NCI-H1105 (cell line): ENCODE data around the gene KLHL9.
"Not testable (repeated sequence)": the region's sequence is repeated elsewhere in the genome, so short reads cannot be mapped to it uniquely, and the experiment has no call there.

Source experiments
- DNase-seq: peaks from one replicate; lab custom pipeline; 2025; lab: John Stamatoyannopoulos, UW

The KLHL9 gene, protein sequence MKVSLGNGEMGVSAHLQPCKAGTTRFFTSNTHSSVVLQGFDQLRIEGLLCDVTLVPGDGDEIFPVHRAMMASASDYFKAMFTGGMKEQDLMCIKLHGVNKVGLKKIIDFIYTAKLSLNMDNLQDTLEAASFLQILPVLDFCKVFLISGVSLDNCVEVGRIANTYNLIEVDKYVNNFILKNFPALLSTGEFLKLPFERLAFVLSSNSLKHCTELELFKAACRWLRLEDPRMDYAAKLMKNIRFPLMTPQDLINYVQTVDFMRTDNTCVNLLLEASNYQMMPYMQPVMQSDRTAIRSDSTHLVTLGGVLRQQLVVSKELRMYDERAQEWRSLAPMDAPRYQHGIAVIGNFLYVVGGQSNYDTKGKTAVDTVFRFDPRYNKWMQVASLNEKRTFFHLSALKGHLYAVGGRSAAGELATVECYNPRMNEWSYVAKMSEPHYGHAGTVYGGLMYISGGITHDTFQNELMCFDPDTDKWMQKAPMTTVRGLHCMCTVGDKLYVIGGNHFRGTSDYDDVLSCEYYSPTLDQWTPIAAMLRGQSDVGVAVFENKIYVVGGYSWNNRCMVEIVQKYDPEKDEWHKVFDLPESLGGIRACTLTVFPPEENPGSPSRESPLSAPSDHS

DNA sequence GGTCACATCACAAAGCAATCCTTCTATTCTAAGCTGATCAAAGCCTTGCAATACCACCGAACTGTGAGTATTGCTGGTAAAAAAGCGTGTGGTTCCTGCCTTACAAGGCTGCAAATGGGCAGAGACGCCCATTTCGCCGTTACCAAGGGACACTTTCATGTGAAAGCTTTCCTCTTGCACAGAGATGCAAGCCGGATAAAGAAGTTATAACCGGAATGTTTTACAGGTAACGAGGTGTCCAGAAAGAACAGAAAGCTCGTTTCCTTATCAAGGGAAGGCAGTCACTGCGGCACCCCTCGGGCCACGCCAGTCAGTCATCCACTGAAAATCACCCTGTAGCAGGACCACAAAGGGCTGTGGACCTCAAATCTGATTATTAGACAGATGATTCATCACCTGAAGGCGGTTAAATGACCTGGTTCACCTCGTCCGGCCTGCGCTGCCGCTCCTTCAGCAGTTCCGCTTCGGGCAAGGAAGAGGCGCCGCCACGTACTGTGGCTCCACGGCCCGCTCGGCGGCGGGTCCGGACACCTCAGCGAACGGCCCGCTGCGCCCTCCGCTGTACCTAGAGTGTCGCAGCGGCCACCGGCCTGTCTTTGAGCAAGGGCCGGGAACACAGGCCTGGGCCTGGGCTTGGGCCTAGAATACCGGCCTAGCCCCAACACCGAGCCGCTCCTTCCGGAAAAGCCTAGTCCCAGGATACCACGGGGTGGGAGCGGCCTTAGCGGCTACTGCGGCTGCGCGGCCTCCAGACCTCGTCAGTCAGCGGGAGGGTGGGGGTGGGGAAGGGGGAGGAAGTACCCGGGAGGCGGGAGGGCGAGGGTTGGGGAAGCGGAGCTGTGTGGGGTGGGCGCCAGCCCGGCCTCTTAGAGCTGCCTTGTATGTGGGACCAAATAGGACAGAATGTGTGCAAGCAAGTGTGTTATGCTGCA lies at the start of gene KLHL9:
TSS of gene KLHL9 (minus strand) at position 704 of the 932 bp plus-strand sequence. CDS start at position 159, 545 bp downstream.
- DNase-seq: peak; percentile 79

- DNase-seq: no peak
Measured at GRCh38 chr9:21383627-21384026, 48.4 kb upstream of the KLHL9 start.

DNA sequence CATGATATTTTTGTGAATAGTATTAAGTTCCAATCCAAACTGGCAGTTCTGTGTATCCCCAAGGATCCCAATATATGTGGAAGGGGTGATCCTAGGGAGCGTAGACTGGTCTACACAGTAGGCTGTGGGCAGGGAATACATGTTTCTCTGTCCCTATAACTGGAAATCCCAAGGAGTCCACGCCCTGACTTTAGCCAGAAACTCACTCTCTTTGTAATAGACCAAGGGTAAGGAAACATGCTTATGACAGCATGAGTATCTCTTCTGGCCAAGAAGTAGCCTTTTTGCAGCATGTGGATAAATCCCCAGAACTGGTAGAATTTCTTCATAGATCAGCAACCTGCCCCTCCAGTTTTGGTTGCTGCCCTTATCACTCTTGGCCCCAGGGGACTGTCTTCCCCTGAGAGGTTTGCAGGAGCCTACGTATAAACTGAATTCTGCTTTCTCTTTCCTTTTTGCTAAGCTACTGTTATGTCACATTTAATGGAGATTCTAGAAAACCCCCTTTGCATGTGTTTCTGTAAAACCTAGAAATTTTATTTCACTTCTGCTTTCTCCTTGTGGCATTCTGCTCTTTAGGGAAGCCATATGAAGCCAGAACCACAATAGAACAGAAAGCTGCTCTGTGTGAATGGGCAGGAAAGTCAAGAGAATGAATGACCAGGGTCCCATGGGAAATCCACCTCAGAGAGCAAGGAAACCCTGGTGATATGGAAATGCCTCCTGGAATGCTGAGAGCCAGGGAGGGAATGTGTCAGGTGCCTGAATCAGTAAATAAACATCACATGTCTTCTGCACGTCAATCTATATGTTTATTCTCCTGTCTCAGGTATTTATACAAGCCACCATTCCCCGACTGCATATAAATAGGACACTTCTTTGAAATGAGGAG lies 46.5 kb upstream of the KLHL9 start:
- no peak for DNase-seq

DNA sequence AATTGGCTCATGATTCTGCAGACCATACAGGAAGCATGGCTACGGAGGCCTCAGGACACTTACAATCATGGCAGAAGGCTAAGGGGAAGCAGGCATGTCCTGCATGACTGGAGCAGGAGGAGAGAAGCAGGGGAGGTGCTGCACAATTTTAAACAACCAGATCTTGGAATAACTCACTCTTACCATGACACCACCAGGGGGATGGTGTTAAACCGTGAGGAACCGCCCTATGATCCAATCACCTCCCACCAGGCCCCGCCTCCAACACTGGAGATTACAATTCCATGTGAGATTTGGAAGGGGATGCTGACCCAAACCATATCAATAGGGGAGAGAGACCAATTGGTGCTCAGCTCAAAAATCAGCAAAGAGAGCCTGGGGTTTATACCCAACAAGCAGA lies 36.3 kb upstream of the KLHL9 start:
- not testable (repeated sequence) for DNase-seq

DNA sequence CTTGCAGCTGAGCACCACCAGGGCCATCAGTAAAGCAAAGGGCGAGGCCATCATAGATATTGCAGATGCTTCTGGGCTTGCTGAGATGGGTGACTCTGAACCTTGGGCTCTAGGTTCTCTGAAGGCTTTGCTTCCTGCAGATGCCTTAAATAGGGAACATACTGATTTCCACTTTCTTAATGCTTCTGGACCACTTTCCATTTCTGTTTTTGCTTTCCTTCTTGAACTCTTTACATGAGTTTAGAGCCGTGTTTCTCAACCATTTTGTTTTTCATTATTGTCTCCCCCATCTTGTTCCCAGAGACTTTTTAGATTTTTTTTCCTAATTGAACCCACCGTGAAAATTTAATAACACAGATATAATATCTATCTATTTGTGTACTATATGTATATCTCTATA lies 32.8 kb upstream of the KLHL9 start, which contains the start of gene IFNA13:
TSS of gene IFNA13 (minus strand) at position 101 of the 400 bp plus-strand sequence. CDS start at position 54, 47 bp downstream.
- DNase-seq: no peak

DNA sequence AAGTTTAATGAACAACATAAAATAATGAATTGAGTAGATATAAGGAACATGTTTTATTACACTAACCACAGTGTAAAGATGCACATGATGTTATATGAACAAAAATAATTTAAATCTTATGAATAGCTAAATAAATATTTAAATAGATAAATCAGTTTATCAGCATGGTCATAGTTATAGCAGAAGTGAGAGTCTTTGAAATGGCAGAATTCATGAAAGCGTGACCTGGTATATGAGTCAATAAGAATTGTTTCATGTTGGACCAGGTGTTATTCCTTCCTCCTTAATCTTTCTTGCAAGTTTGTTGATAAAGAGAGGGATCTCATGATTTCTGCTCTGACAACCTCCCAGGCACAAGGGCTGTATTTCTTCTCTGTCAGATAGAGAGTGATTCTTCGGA lies 32.0 kb upstream of the KLHL9 start:
- DNase-seq: not testable (repeated sequence)

GRCh38 chr9:21362287-21362686 lies 27.1 kb upstream of the KLHL9 start:
- DNase-seq: no peak

DNA sequence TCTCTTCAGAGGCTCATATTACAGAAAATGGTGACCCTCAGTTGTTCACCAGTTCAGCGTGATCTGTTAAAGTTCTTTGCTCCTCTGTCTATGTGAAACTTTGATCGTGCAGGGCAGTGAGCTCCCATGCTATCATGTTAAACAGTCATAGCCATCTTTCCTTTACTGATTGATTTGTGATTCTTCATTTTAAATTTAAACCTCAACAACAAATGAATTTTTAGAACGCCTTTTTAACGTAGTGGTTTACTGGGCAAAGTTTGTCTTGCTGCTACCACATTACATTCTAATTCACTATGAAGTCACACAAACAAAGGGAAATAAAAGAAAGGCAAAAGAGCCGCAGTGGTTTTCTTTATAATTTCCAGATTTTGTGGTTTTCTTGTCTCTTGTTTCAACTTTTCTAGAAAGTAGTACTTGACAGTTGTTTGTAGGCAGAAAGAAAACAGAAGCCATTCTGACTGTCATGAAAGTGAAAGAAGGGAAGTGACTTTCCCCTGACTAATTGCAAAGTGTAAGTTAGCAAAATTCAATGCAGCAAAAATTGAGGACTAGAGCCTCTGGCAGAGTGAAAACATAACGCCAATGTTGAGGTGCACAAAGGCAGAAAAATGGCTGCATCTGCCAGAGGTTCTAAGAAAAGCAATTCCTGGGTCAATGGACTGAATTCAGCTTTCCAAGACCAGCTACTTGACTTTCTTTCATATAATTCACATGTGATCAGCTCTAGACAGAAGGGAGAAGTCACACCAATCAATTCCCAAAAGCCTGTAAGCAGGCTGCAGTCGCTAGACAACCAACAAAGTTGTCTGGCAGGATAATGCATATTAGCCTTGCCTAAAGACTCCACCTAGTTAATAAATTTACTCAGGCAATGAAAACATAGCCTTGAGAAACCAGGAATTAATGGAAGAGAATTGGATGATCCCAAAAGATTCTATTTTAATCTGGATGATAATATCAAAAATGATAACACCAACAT lies 22.6 kb upstream of the KLHL9 start:
- no peak for DNase-seq

DNA sequence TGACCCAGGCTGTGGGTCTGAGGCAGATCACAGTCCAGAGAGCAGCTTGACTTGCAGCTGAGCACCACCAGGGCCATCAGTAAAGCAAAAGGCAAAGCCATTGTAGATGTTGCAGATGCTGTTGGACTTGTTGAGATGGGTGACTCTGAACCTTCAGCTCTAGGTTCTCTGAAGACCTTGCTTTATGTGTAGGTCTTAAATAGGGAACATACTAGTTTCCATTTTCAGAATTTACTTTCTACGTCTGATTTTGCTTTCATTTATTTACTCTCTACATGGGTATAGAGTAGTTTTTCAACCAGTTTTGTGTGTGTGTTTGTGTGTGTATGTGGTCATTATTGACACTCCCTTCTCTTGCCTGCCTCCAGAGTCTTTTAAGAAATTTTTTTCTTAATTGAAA lies 15.6 kb upstream of the KLHL9 start, which contains the start of gene IFNA6:
TSS of gene IFNA6 (minus strand) at position 101 of the 400 bp plus-strand sequence. CDS start at position 101, 0 bp downstream.
- DNase-seq: no peak

- DNase-seq: no peak
Measured at GRCh38 chr9:21348430-21348970, 13.3 kb upstream of the KLHL9 start.

DNA sequence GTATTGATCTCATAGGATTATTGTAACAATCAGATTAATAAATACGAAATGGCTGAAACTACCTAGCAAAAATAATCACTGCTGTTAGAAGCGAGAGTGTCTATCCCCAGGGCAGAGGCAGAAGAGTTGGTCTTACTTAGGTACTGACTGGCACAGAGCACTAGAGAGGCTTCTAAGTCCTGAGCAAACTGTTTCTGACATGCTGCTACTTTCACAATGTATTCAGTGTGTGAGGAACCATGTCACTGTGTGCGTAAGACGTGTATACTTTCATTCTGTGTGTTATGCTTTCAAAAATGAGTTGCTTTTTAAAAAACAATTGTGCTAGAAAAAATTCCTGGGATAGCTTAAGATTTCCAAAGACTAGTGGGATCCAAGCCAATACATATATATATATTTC lies 5.5 kb upstream of the KLHL9 start:
- DNase-seq: no peak

- DNase-seq: no peak
Measured at GRCh38 chr9:21336457-21336856, 1.3 kb upstream of the KLHL9 start.

- DNase-seq: no peak
Measured at GRCh38 chr9:21333226-21333625, 2.0 kb downstream of the KLHL9 start.

- DNase-seq: no peak
Measured at GRCh38 chr9:21331676-21332402, 3.4 kb downstream of the KLHL9 start.

- peak; percentile 10 for DNase-seq
Measured at GRCh38 chr9:21326526-21327139, 8.6 kb downstream of the KLHL9 start.

DNA sequence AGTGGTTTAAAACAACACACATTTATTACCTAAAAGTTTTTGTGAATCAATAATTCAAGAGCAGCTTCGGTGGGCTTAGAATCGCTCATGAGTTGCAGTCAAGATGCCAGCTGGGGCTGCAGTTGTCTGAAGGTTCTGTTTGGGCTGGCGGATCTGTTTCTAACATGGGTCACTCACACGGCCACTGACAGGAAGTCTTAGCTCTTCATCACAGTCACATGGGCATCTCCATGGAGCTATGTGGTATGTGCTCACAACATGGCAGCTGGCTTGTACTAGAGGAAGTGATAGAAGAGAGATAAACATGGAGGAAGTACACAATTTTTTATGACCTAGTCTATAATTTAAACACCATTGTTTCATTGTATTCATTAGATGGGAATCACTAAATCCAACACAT lies 11.2 kb downstream of the KLHL9 start:
- DNase-seq: no peak

DNA sequence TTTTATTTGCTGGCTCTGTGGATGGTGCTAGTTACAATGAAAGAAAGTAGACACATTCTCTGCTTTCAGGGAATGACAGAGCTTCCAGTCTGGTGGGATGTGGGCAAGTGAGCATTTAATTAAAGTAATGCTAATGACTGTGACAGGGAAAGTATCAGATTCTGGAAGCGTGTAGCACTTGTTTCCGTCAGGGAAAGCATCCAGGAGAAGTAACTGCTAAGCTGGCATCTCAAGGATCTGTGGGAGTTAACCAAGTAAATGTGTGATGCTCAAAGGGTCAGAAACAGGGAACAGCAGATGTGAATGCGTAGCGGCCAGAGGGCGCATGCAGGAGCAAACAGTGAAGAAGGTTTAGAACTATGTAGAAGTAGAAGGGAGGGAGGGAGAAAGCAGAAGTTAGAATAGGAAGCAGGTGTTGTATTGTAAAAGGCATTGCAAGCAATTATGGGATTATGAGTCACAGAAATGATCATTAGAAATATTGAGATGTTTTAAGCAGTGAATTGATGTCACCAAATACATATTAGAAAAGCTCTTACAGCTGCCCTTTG lies 12.2 kb downstream of the KLHL9 start:
- DNase-seq: no peak

GRCh38 chr9:21320465-21320864 lies 14.7 kb downstream of the KLHL9 start:
- no peak for DNase-seq
